GM12878 (cell line): ENCODE data around the gene AK4. TPM values are rescaled to one million over a fixed set of nuclear protein-coding genes. Genes with fewer than 3 reads are reported as not detected.

Source experiments
- ATAC-seq: fragments of 200-7000 bp; cut with Tn5 transposase; 3 replicates; pipeline ENCODE4 v1.9.1; 2020; ENCODE audit warnings: mild to moderate bottlenecking, moderate library complexity
- BruUV-seq: library from RNA; stranded (reverse); fragments of 400-500 nt; replicated peaks from 2 replicates; lab custom pipeline; 2021; lab: Mats Ljungman, UMichigan
- CTCF ChIA-PET: fragments of 300-600 bp; sonication (Branson Sonifier 250); formaldehyde crosslinking; extraction: SDS; loops from one replicate; lab custom pipeline; 2021; ENCODE audit warnings: inconsistent platforms; lab: Yijun Ruan, JAX
- POLR2A ChIA-PET: fragments of 350-600 bp; formaldehyde crosslinking; extraction: SDS; loops from one replicate; lab custom pipeline; 2021; ENCODE audit warnings: inconsistent platforms; lab: Charles Lee
- RAD21 ChIA-PET: fragments of 300-600 bp; sonication (Branson Sonifier 250); formaldehyde crosslinking; loops from one replicate; lab custom pipeline; 2023; ENCODE audit warnings: antibody characterized with exemption; ENCODE audit not compliant: unreplicated experiment; lab: Charles Lee
- SMC1A ChIA-PET: fragments of 300-600 bp; sonication (Branson Sonifier 250); formaldehyde crosslinking; loops from one replicate; lab custom pipeline; 2023; ENCODE audit not compliant: unreplicated experiment, uncharacterized antibody; lab: Charles Lee
- DNase-seq: peaks from one replicate; pipeline ENCODE4 v3.0.0-alpha.2; 2011; ENCODE audit warnings: low read depth, low spot score
- FAIRE-seq: peaks from 3 replicates; lab custom pipeline; 2011; peaks lifted over from hg19 to GRCh38; lab: Jason Lieb, UNC
- H2AFZ ChIP-seq: 2 replicates; pipeline ENCODE4 v1.6.0; 2011; ENCODE audit warnings: low read depth, low read length, control low read depth; ENCODE audit not compliant: control insufficient read depth
- H3K27ac ChIP-seq: 2 replicates; pipeline ENCODE4 v1.5.1; 2011; ENCODE audit warnings: control low read depth; ENCODE audit not compliant: control insufficient read depth, insufficient read depth
- H3K27me3 ChIP-seq, 2 experiments: replicated peaks in 1 of 2; 2 replicates each; pipeline versions ENCODE4 v1.6.0 to v1.6.1; 2011; ENCODE audit warnings: low read length in 1 of 2; ENCODE audit not compliant: control insufficient read depth in 2 of 2, insufficient read depth in 2 of 2
- H3K36me3 ChIP-seq, 2 experiments: 2 replicates each; pipeline ENCODE4 v1.5.1; 2011; ENCODE audit warnings: low read length in 1 of 2; ENCODE audit not compliant: control insufficient read depth in 2 of 2, insufficient read depth in 2 of 2
- H3K4me1 ChIP-seq: 2 replicates; pipeline ENCODE4 v1.6.1; 2011; ENCODE audit warnings: mild to moderate bottlenecking, low read length, moderate library complexity, mixed read lengths; ENCODE audit not compliant: control insufficient read depth, insufficient read depth
- H3K4me2 ChIP-seq: 2 replicates; pipeline ENCODE4 v1.6.0; 2011; ENCODE audit warnings: control low read depth; ENCODE audit not compliant: control insufficient read depth, insufficient read depth
- H3K4me3 ChIP-seq: fragments of 200-600 bp; sonication (generic); 2 replicates; pipeline ENCODE4 v1.5.1; 2016
- H3K79me2 ChIP-seq: 2 replicates; pipeline ENCODE4 v1.6.0; 2011; ENCODE audit warnings: low read length; ENCODE audit not compliant: control insufficient read depth, insufficient read depth
- H3K9ac ChIP-seq: 2 replicates; pipeline ENCODE4 v1.8.0; 2011; ENCODE audit warnings: low read length, control low read depth, mixed read lengths; ENCODE audit not compliant: control insufficient read depth, insufficient read depth
- H3K9me3 ChIP-seq: replicated peaks from 3 replicates; pipeline ENCODE4 v1.5.1; 2011; ENCODE audit warnings: mild to moderate bottlenecking, low read length; ENCODE audit not compliant: control insufficient read depth, insufficient read depth
- H4K20me1 ChIP-seq: 2 replicates; pipeline ENCODE4 v1.6.0; 2011; ENCODE audit not compliant: control insufficient read depth, insufficient read depth
- RUNX3 ChIP-seq: IDR thresholded peaks from 2 replicates; pipeline ENCODE4 v1.6.1; 2012; ENCODE audit warnings: low read length, inconsistent platforms
- SIX5 ChIP-seq: IDR thresholded peaks from 2 replicates; pipeline ENCODE4 v1.6.1; 2011; ENCODE audit warnings: mild to moderate bottlenecking, low read depth, low read length, moderate library complexity; ENCODE audit not compliant: severe bottlenecking
- ZBTB40 ChIP-seq: fragments of 450-650 bp; IDR thresholded peaks from 2 replicates; pipeline ENCODE4 v1.6.1; 2016; ENCODE audit warnings: mild to moderate bottlenecking, moderate library complexity, borderline replicate concordance
- WGBS: methylation state at CpG from one replicate; pipeline ENCODE4 v1.1.6; 2016; ENCODE audit warnings: low lambda C conversion rate; ENCODE audit not compliant: insufficient replicate concordance, insufficient coverage; ENCODE audit errors: missing lambda C conversion rate; 5-methylcytosine and 5-hydroxymethylcytosine counted together
- in situ Hi-C: fragments of 300-500 bp; cut with MboI; formaldehyde crosslinking; loops from 9 replicates; pipeline ENCODE4 v1.14.3; 2018; ENCODE audit warnings: mixed read lengths
- intact Hi-C: fragments of 100-400 bp; cut with micrococcal nuclease; formaldehyde crosslinking; loops from one replicate; pipeline ENCODE4 v1.14.2; 2022; ENCODE audit not compliant: unreplicated experiment
- polyA plus RNA-seq, 11 experiments: library from polyadenylated mRNA; depleted of rRNA in 4 of 11; unstranded in 6 of 11; stranded (reverse) in 5 of 11; fragments of >200 nt; fragmentation: Nextera tagmentation in 4 of 11; fragmentation: Illumina TruSeq in 1 of 11; extraction: Ambion mirVana in 4 of 11; extraction: Trizol in 1 of 11; gene quantifications; 1 replicate in 1 of 11; 2 replicates in 10 of 11; pipeline versions ENCODE4 v1.2.1 to v1.2.3, GENCODE V29; 2011 to 2016; ENCODE audit warnings: inconsistent platforms in 2 of 11, missing spikeins in 2 of 11, low read depth in 1 of 11
- total RNA-seq, 4 experiments: library from RNA; depleted of rRNA in 3 of 4; stranded (reverse); fragments of >200 nt in 3 of 4; fragmentation: Illumina TruSeq in 1 of 4; extraction: Trizol in 1 of 4; gene quantifications; 2 replicates each; pipeline versions ENCODE4 v1.2.1 to v1.2.3, GENCODE V29; 2013 to 2021

The AK4 gene
- total and polyA plus RNA-seq, 10 of the 15 experiments (the other 5 are each of a cell fraction or from before 2014, with no cell fraction given), result 23.9 to 161 (median 49.0) TPM

DNA sequence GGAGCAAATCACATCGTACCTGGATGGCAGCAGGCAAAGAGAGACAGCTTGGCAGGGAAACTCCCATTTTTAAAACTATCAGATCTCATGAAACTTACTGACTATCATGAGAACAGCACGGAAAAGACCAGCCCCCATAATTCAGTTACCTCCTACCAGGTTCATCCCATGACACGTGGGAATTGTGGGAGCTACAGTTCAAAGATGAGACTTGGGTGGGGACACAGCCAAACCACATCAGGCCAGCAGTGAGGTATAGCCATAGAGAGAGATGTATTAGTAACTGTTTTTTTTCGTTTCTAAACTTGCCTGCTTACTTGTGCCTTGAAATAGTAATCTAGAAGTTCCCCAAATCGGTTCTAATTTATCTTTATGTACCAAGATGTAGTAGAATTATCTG lies 48.9 kb downstream of the AK4 start:
- no TSS peak for BruUV-seq
- no peak for ATAC-seq
- 65% methylated on average over 5 of the region's 5 CpGs for WGBS
- RAD21 ChIA-PET, result no interaction called here
- no peaks in the 10 kb centered on the region for H3K27me3 ChIP-seq
- SMC1A ChIA-PET, result no interaction called here
- in situ Hi-C loops (no loop called here), intact Hi-C loops (no loop called here)
- peaks cover 2% of the 10 kb centered on the region for H3K79me2 ChIP-seq
- no peak overlapping the region for H3K4me2 ChIP-seq
- no peak overlapping the region for H3K9ac ChIP-seq
- no peak overlapping the region for H2AFZ ChIP-seq
- POLR2A ChIA-PET, result no interaction called here
- H4K20me1 ChIP-seq, result no peaks in the 10 kb centered on the region; the same call in 1 of the 2 replicates
- peaks cover 3% of the 10 kb centered on the region for H3K4me1 ChIP-seq
- no peak for DNase-seq
- CTCF ChIA-PET, result no interaction called here
- no peak overlapping the region for H3K4me3 ChIP-seq
- H3K9me3 ChIP-seq, result no peaks in the 10 kb centered on the region
- no peak overlapping the region for H3K27ac ChIP-seq
- TF ChIP-seq ZBTB40 (no peak), SIX5 (no peak), RUNX3 (peak; percentile 20; the same call in 1 of the 2 replicates)
- peak; percentile 56 for FAIRE-seq
- H3K36me3 ChIP-seq, result peaks cover 0 to 25% of the 10 kb centered on the region in 2 experiments; a peak in 1 of 4 replicates
